Neural crest cell (in vitro differentiated cells): ENCODE measurements around the gene BCAT1. TPM values are rescaled to one million over a fixed set of nuclear protein-coding genes. Genes with fewer than 3 reads are reported as not detected.
"Not testable (repeated sequence)": the region's sequence is repeated elsewhere in the genome, so short reads cannot be mapped to it uniquely, and the experiment has no call there.

Source experiments
- DNase-seq: peaks from one replicate; pipeline ENCODE4 v3.0.0; 2021; ENCODE audit warnings: low read depth, mixed read lengths, low spot score
- H3K27ac Mint-ChIP-seq: one replicate; pipeline ENCODE4 v1.8.0; 2021; ENCODE audit warnings: mild to moderate bottlenecking, mixed read lengths; ENCODE audit not compliant: unreplicated experiment
- H3K27me3 Mint-ChIP-seq: 2 replicates; pipeline ENCODE4 v1.8.0; 2021; ENCODE audit warnings: low read depth, mild to moderate bottlenecking, mixed read lengths
- H3K36me3 Mint-ChIP-seq: 2 replicates; pipeline ENCODE4 v1.8.0; 2021; ENCODE audit warnings: low read depth, mild to moderate bottlenecking, mixed read lengths
- H3K4me1 Mint-ChIP-seq: 2 replicates; pipeline ENCODE4 v1.8.0; 2021; ENCODE audit warnings: mixed read lengths
- H3K4me3 Mint-ChIP-seq: one replicate; pipeline ENCODE4 v1.8.0; 2021; ENCODE audit warnings: mild to moderate bottlenecking, mixed read lengths
- H3K9me3 Mint-ChIP-seq: 2 replicates; pipeline ENCODE4 v1.8.0; 2021; ENCODE audit warnings: mixed read lengths
- CTCF ChIP-seq: fragments of 200-600 bp; sonication (generic); conservative IDR thresholded peaks from 2 replicates; pipeline ENCODE4 v1.5.0; 2021; ENCODE audit warnings: antibody characterized with exemption, mild to moderate bottlenecking
- total RNA-seq: library from RNA; stranded (reverse); gene quantifications from 2 replicates; pipeline ENCODE4 v1.2.1, GENCODE V29; 2021

BCAT1 gene
- total RNA-seq, 1 donor from 2014 or later = 199 TPM

- no peak overlapping the region for H3K27ac Mint-ChIP-seq
Measured at GRCh38 chr12:24915501-24915900, 33.4 kb downstream of the BCAT1 start.

DNA sequence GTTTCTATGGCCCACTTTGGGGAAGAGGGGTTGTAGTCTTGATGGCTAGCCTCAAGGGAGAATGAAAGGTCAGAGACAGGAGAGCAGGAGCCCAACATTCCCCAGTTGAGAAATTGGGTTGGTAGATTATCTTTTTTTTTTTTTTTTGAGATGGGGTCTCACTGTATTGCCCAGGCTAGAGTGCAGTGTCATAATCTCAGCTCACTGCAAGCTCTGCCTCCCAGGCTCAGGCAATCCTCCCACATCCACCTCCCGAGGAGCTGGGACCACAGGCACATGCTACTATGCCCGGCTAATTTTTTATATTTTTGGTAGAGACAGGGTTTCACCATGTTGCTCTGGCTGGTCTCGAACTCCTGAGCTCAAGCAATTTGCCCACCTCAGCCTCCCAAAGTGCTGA is 34.9 kb downstream of the BCAT1 start:
- H3K27ac Mint-ChIP-seq = no peak overlapping the region
- no peaks in the 10 kb centered on the region for H3K27me3 Mint-ChIP-seq

More at GRCh38 chr12:24915501-24915900, 33.4 kb downstream of the BCAT1 start:
- no peak for DNase-seq
- no peak for TF ChIP-seq CTCF
- no peaks in the 10 kb centered on the region for H3K9me3 Mint-ChIP-seq
- no peaks in the 10 kb centered on the region for H3K27me3 Mint-ChIP-seq
- peaks cover 5% of the 10 kb centered on the region for H3K4me1 Mint-ChIP-seq
- no peak overlapping the region for H3K4me3 Mint-ChIP-seq
- peaks cover 5% of the 10 kb centered on the region for H3K36me3 Mint-ChIP-seq

DNA sequence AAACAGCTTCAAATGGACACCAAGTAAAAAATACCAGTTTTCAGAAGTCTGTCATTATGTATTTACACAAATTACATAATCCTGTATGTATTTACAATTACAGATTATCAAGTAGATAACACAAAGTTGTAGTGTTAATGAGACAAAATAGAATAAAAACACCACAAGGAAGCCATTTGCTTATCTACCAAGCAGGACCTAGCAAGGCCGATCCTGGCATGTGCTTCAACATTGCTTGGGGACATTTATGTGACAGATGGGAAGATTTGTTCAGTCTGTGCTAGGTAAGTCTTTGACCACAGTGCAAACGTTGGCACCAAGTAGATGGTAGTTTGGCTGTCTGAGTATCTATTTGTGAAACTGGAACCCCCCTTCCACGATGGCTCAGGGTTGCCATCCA is 35.8 kb downstream of the BCAT1 start:
- Mint-ChIP-seq H3K27ac (no peak overlapping the region), H3K36me3 (peaks cover 3% of the 10 kb centered on the region)
- no peak for TF ChIP-seq CTCF

More for the DNA sequence above, 34.9 kb downstream of the BCAT1 start:
- TF ChIP-seq CTCF = no peak
- Mint-ChIP-seq H3K36me3 (peaks cover 3% of the 10 kb centered on the region), H3K9me3 (no peaks in the 10 kb centered on the region), H3K4me3 (no peak overlapping the region), H3K4me1 (peaks cover 5% of the 10 kb centered on the region)
- no peak for DNase-seq

DNA sequence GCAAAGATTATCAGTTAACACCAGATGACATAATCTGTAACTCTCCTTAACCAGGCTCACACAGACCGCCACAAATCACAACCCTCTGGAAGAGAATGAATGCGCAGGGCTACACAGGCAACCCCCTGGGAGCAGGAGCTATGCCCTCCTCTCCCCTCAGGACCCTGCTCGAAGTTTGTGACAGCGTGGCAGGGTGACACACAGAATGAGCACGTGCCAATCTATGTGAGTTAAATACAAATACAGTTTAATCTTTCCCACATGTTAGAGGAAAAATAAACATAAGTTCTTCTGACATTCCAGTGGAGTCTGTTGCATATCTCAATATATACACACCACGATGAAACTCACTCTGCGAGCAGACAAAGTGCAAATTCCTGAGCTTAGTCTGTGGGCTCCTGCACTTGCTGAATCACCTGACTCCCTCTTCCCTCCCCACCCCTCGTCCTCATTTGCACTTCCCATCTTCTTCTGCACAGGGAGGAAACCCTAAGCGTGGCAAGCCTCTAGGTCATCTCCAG is 37.6 kb downstream of the BCAT1 start:
- Mint-ChIP-seq H3K4me1 (peaks cover 5% of the 10 kb centered on the region), H3K36me3 (peaks cover 3% of the 10 kb centered on the region), H3K4me3 (no peak overlapping the region), H3K9me3 (no peaks in the 10 kb centered on the region), H3K27me3 (no peaks in the 10 kb centered on the region), H3K27ac (no peak overlapping the region)
- TF ChIP-seq CTCF = no peak
- no peak for DNase-seq

More for the DNA sequence above, 35.8 kb downstream of the BCAT1 start:
- no peaks in the 10 kb centered on the region for H3K9me3 Mint-ChIP-seq
- H3K4me1 Mint-ChIP-seq = peaks cover 5% of the 10 kb centered on the region
- no peak overlapping the region for H3K4me3 Mint-ChIP-seq
- no peak for DNase-seq
- H3K27me3 Mint-ChIP-seq = no peaks in the 10 kb centered on the region

- not testable (repeated sequence) for H3K4me1 Mint-ChIP-seq, H3K4me3 Mint-ChIP-seq
Measured at GRCh38 chr12:24910192-24910591, 38.7 kb downstream of the BCAT1 start.

DNA sequence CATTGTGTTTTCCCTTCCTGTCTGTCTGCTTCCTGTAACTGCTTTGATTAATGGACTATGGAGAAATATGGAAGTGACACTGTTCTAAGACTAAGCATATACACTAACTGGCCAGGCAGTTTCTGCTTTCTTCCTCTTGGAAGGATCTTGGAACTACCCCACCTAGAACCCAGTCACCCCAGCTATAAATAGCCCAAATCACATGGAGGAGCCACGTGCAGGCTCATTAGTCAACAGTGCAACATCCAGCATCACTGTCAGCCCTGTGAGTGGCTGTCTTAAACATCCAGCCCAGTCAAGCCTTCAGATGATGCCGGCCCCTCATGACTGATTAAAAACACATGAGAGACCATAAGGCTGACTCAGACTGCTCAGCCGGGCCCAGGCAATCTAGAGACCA is 39.2 kb downstream of the BCAT1 start:
- H3K4me1 Mint-ChIP-seq = peaks cover 5% of the 10 kb centered on the region
- H3K36me3 Mint-ChIP-seq = peaks cover 3% of the 10 kb centered on the region
- H3K27me3 Mint-ChIP-seq = no peaks in the 10 kb centered on the region
- H3K9me3 Mint-ChIP-seq = no peaks in the 10 kb centered on the region
- no peak for TF ChIP-seq CTCF
- DNase-seq = no peak
- no peak overlapping the region for H3K27ac Mint-ChIP-seq
- H3K4me3 Mint-ChIP-seq = no peak overlapping the region

More at GRCh38 chr12:24910192-24910591, 38.7 kb downstream of the BCAT1 start:
- H3K9me3 Mint-ChIP-seq, H3K27ac Mint-ChIP-seq, DNase-seq, H3K36me3 Mint-ChIP-seq, H3K27me3 Mint-ChIP-seq: not testable (repeated sequence)
